ENCODE measurements around the gene CADPS2. TPM values are rescaled to one million over a fixed set of nuclear protein-coding genes. Genes with fewer than 3 reads are reported as not detected.

Gene CADPS2
- total RNA-seq, 1 donor from 2014 or later, result 12.0 TPM

GRCh38 chr7:122770686-122771335, 115.4 kb downstream of the CADPS2 start:
- DNase-seq (ENCODE audit: low spot score), result peak; percentile 22

- no peak for DNase-seq (ENCODE audit: low spot score)
Observed at GRCh38 chr7:122768827-122769226, 117.4 kb downstream of the CADPS2 start.

GRCh38 chr7:122767339-122767738, 118.9 kb downstream of the CADPS2 start:
- no peak for DNase-seq (ENCODE audit: low spot score)

GRCh38 chr7:122766593-122766992, 119.7 kb downstream of the CADPS2 start:
- DNase-seq (ENCODE audit: low spot score), result no peak

- peak; percentile 1 for DNase-seq (ENCODE audit: low spot score)
Observed at GRCh38 chr7:122764902-122765301, 121.4 kb downstream of the CADPS2 start.

GRCh38 chr7:122764020-122764419, 122.2 kb downstream of the CADPS2 start:
- DNase-seq (ENCODE audit: low spot score), result no peak

GRCh38 chr7:122762071-122762470, 124.2 kb downstream of the CADPS2 start:
- no peak for DNase-seq (ENCODE audit: low spot score)

GRCh38 chr7:122758501-122758900, 127.8 kb downstream of the CADPS2 start:
- DNase-seq (ENCODE audit: low spot score), result no peak

GRCh38 chr7:122756860-122757259, 129.4 kb downstream of the CADPS2 start:
- DNase-seq (ENCODE audit: low spot score), result no peak

GRCh38 chr7:122755696-122756095, 130.6 kb downstream of the CADPS2 start:
- no peak for DNase-seq (ENCODE audit: low spot score)

- no peak for DNase-seq (ENCODE audit: low spot score)
Observed at GRCh38 chr7:122752583-122752982, 133.7 kb downstream of the CADPS2 start.

GRCh38 chr7:122750389-122750788, 135.9 kb downstream of the CADPS2 start:
- no peak for DNase-seq (ENCODE audit: low spot score)

- DNase-seq (ENCODE audit: low spot score), result no peak
Observed at GRCh38 chr7:122748195-122748594, 138.1 kb downstream of the CADPS2 start.

- no peak for DNase-seq (ENCODE audit: low spot score)
Observed at GRCh38 chr7:122746948-122747347, 139.3 kb downstream of the CADPS2 start.

GRCh38 chr7:122743211-122743610, 143.0 kb downstream of the CADPS2 start:
- no peak for DNase-seq (ENCODE audit: low spot score)

- DNase-seq (ENCODE audit: low spot score), result no peak
Observed at GRCh38 chr7:122738947-122739346, 147.3 kb downstream of the CADPS2 start.

- no peak for DNase-seq (ENCODE audit: low spot score)
Observed at GRCh38 chr7:122736183-122736582, 150.1 kb downstream of the CADPS2 start.

- no peak for DNase-seq (ENCODE audit: low spot score)
Observed at GRCh38 chr7:122727759-122728158, 158.5 kb downstream of the CADPS2 start.

GRCh38 chr7:122727354-122727753, 158.9 kb downstream of the CADPS2 start:
- DNase-seq (ENCODE audit: low spot score), result no peak

- DNase-seq (ENCODE audit: low spot score), result no peak
Observed at GRCh38 chr7:122726881-122727280, 159.4 kb downstream of the CADPS2 start.

- no peak for DNase-seq (ENCODE audit: low spot score)
Observed at GRCh38 chr7:122724366-122724765, 161.9 kb downstream of the CADPS2 start.

GRCh38 chr7:122719010-122719578, 167.2 kb downstream of the CADPS2 start:
- DNase-seq (ENCODE audit: low spot score), result no peak

- DNase-seq (ENCODE audit: low spot score), result no peak
Observed at GRCh38 chr7:122717356-122718089, 168.7 kb downstream of the CADPS2 start.

All from umbilical cord (tissue), 2 donors.